WTC11 (cell line): ENCODE data around the gene CORO2B.

Experiments
- ESRRA ChIP-seq: sonication (generic); formaldehyde crosslinking; IDR thresholded peaks from 2 replicates; pipeline ENCODE4 v1.8.1; 2022; ENCODE audit warnings: mild to moderate bottlenecking, missing genetic modification reagents, borderline replicate concordance
- RELA ChIP-seq: sonication (generic); formaldehyde crosslinking; IDR thresholded peaks from 2 replicates; pipeline ENCODE4 v1.8.1; 2022; ENCODE audit warnings: missing genetic modification reagents, mild to moderate bottlenecking, borderline replicate concordance
- SP1 ChIP-seq: sonication (generic); formaldehyde crosslinking; conservative IDR thresholded peaks from 2 replicates; pipeline ENCODE4 v1.8.1; 2022; ENCODE audit warnings: missing genetic modification reagents
- ZNF121 ChIP-seq: sonication (generic); formaldehyde crosslinking; IDR thresholded peaks from 2 replicates; pipeline ENCODE4 v1.8.0; 2023; ENCODE audit warnings: missing genetic modification reagents
- ZNF138 ChIP-seq: sonication (generic); formaldehyde crosslinking; conservative IDR thresholded peaks from 2 replicates; pipeline ENCODE4 v1.8.1; 2022; ENCODE audit warnings: mild to moderate bottlenecking, moderate library complexity, missing genetic modification reagents
- TF ChIP-seq, protein P1 (sequence below): fragments of 200-600 bp; IDR thresholded peaks from 2 replicates; pipeline ENCODE4 v1.8.0; 2022; ENCODE audit warnings: antibody characterized with exemption
- TF ChIP-seq, protein P2 (sequence below): sonication (generic); formaldehyde crosslinking; conservative IDR thresholded peaks from 2 replicates; pipeline ENCODE4 v1.8.1; 2022; ENCODE audit warnings: mild to moderate bottlenecking, missing genetic modification reagents
- TF ChIP-seq, protein P3 (sequence below): sonication (generic); formaldehyde crosslinking; IDR thresholded peaks from 2 replicates; pipeline ENCODE4 v1.8.0; 2023; ENCODE audit warnings: missing genetic modification reagents, mild to moderate bottlenecking, borderline replicate concordance
- TF ChIP-seq, protein P4 (sequence below): sonication (generic); formaldehyde crosslinking; IDR thresholded peaks from 2 replicates; pipeline ENCODE4 v1.8.1; 2023; ENCODE audit warnings: mild to moderate bottlenecking, missing genetic modification reagents, moderate library complexity
- TF ChIP-seq, protein P5 (sequence below): sonication (generic); formaldehyde crosslinking; IDR thresholded peaks from 2 replicates; pipeline ENCODE4 v1.8.1; 2022; ENCODE audit warnings: low read depth, missing genetic modification reagents, borderline replicate concordance
- TF ChIP-seq, protein P6 (sequence below): sonication (generic); formaldehyde crosslinking; IDR thresholded peaks from 2 replicates; pipeline ENCODE4 v1.8.1; 2023; ENCODE audit warnings: mild to moderate bottlenecking, moderate library complexity, missing genetic modification reagents

DNA sequence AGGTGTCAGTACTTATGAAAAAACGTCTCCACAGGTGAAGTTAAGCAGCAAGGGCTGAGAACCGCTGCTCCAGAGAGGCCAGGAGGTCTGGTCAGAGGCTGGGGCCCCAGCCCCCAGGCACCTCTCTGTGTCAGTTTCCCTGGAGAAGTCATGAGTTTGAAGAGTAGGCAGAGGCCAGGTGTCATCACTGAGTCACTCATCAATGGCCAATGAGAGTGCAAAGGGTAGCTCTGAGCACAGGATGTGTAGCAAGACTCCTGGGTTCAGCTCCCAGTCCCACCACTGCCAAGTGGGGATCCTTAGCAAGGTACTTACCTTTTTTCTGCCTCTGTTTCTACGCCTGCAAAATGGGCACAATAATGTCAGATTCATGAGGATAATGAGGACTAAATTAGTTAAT, 47.9 kb downstream of the CORO2B start:
- TF ChIP-seq, protein P1, sequence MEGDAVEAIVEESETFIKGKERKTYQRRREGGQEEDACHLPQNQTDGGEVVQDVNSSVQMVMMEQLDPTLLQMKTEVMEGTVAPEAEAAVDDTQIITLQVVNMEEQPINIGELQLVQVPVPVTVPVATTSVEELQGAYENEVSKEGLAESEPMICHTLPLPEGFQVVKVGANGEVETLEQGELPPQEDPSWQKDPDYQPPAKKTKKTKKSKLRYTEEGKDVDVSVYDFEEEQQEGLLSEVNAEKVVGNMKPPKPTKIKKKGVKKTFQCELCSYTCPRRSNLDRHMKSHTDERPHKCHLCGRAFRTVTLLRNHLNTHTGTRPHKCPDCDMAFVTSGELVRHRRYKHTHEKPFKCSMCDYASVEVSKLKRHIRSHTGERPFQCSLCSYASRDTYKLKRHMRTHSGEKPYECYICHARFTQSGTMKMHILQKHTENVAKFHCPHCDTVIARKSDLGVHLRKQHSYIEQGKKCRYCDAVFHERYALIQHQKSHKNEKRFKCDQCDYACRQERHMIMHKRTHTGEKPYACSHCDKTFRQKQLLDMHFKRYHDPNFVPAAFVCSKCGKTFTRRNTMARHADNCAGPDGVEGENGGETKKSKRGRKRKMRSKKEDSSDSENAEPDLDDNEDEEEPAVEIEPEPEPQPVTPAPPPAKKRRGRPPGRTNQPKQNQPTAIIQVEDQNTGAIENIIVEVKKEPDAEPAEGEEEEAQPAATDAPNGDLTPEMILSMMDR = no peak
- TF ChIP-seq ZNF138 (CRISPR knock-in tag) (no peak), RELA (CRISPR knock-in tag) (no peak), ESRRA (CRISPR knock-in tag) (no peak), SP1 (CRISPR knock-in tag) (no peak), ZNF121 (no peak)
- TF ChIP-seq, protein P2, sequence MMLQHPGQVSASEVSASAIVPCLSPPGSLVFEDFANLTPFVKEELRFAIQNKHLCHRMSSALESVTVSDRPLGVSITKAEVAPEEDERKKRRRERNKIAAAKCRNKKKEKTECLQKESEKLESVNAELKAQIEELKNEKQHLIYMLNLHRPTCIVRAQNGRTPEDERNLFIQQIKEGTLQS (CRISPR knock-in tag) = no peak
- TF ChIP-seq, protein P3, sequence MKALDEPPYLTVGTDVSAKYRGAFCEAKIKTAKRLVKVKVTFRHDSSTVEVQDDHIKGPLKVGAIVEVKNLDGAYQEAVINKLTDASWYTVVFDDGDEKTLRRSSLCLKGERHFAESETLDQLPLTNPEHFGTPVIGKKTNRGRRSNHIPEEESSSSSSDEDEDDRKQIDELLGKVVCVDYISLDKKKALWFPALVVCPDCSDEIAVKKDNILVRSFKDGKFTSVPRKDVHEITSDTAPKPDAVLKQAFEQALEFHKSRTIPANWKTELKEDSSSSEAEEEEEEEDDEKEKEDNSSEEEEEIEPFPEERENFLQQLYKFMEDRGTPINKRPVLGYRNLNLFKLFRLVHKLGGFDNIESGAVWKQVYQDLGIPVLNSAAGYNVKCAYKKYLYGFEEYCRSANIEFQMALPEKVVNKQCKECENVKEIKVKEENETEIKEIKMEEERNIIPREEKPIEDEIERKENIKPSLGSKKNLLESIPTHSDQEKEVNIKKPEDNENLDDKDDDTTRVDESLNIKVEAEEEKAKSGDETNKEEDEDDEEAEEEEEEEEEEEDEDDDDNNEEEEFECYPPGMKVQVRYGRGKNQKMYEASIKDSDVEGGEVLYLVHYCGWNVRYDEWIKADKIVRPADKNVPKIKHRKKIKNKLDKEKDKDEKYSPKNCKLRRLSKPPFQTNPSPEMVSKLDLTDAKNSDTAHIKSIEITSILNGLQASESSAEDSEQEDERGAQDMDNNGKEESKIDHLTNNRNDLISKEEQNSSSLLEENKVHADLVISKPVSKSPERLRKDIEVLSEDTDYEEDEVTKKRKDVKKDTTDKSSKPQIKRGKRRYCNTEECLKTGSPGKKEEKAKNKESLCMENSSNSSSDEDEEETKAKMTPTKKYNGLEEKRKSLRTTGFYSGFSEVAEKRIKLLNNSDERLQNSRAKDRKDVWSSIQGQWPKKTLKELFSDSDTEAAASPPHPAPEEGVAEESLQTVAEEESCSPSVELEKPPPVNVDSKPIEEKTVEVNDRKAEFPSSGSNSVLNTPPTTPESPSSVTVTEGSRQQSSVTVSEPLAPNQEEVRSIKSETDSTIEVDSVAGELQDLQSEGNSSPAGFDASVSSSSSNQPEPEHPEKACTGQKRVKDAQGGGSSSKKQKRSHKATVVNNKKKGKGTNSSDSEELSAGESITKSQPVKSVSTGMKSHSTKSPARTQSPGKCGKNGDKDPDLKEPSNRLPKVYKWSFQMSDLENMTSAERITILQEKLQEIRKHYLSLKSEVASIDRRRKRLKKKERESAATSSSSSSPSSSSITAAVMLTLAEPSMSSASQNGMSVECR (CRISPR knock-in tag) = no peak
- TF ChIP-seq, protein P4, sequence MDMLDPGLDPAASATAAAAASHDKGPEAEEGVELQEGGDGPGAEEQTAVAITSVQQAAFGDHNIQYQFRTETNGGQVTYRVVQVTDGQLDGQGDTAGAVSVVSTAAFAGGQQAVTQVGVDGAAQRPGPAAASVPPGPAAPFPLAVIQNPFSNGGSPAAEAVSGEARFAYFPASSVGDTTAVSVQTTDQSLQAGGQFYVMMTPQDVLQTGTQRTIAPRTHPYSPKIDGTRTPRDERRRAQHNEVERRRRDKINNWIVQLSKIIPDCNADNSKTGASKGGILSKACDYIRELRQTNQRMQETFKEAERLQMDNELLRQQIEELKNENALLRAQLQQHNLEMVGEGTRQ (CRISPR knock-in tag) = no peak
- TF ChIP-seq, protein P5, sequence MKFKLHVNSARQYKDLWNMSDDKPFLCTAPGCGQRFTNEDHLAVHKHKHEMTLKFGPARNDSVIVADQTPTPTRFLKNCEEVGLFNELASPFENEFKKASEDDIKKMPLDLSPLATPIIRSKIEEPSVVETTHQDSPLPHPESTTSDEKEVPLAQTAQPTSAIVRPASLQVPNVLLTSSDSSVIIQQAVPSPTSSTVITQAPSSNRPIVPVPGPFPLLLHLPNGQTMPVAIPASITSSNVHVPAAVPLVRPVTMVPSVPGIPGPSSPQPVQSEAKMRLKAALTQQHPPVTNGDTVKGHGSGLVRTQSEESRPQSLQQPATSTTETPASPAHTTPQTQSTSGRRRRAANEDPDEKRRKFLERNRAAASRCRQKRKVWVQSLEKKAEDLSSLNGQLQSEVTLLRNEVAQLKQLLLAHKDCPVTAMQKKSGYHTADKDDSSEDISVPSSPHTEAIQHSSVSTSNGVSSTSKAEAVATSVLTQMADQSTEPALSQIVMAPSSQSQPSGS = no peak
- TF ChIP-seq, protein P6, sequence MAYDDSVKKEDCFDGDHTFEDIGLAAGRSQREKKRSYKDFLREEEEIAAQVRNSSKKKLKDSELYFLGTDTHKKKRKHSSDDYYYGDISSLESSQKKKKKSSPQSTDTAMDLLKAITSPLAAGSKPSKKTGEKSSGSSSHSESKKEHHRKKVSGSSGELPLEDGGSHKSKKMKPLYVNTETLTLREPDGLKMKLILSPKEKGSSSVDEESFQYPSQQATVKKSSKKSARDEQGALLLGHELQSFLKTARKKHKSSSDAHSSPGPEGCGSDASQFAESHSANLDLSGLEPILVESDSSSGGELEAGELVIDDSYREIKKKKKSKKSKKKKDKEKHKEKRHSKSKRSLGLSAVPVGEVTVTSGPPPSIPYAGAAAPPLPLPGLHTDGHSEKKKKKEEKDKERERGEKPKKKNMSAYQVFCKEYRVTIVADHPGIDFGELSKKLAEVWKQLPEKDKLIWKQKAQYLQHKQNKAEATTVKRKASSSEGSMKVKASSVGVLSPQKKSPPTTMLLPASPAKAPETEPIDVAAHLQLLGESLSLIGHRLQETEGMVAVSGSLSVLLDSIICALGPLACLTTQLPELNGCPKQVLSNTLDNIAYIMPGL = no peak
